B cell (primary cell): ENCODE data around the gene ARHGEF17. TPM values are rescaled to one million over a fixed set of nuclear protein-coding genes. Genes with fewer than 3 reads are reported as not detected.

Experiments used
- ATAC-seq: fragments of 200-7000 bp; cut with Tn5 transposase; one replicate; pipeline ENCODE4 v1.10.0; 2021; ENCODE audit warnings: low read depth, mild to moderate bottlenecking, moderate number of reproducible peaks, moderate library complexity
- CTCF ChIA-PET: fragments of 350-600 bp; sonication (Branson Sonifier 250); formaldehyde crosslinking; loops from one replicate; lab custom pipeline; 2021; ENCODE audit warnings: antibody characterized with exemption, inconsistent platforms; lab: Charles Lee
- POLR2A ChIA-PET: fragments of 350-600 bp; sonication (Branson Sonifier 250); formaldehyde crosslinking; loops from one replicate; lab custom pipeline; 2021; ENCODE audit warnings: antibody characterized with exemption; lab: Charles Lee
- DNase-seq: peaks from one replicate; pipeline ENCODE4 v3.0.0; 2013
- H2AFZ ChIP-seq: 2 replicates; pipeline ENCODE4 v1.6.1; 2012; ENCODE audit warnings: mild to moderate bottlenecking, low read depth, low read length; ENCODE audit not compliant: insufficient read depth, poor library complexity, severe bottlenecking
- H3K27ac ChIP-seq, 2 donors: 1 replicate in 1 of 2; 2 replicates in 1 of 2; pipeline ENCODE4 v1.5.1; 2012 to 2013; ENCODE audit warnings: low read length in 2 of 2, mild to moderate bottlenecking in 2 of 2, moderate library complexity in 1 of 2
- H3K27me3 ChIP-seq, 4 experiments: fragments of 200-600 bp in 1 of 4; sonication (generic) in 1 of 4; replicated peaks in 1 of 4; 1 replicate in 2 of 4; 2 replicates in 2 of 4; pipeline versions ENCODE4 v1.6.1 to v1.7.0; 2013 to 2016; ENCODE audit warnings: low read length in 3 of 4, mild to moderate bottlenecking in 2 of 4, mixed read lengths in 1 of 4, moderate library complexity in 1 of 4; ENCODE audit not compliant: insufficient read depth in 4 of 4, control insufficient read depth in 3 of 4; ENCODE audit errors: control extremely low read depth in 1 of 4
- H3K36me3 ChIP-seq, 2 experiments: replicated peaks in 1 of 2; 1 replicate in 1 of 2; 2 replicates in 1 of 2; pipeline versions ENCODE4 v1.6.1 to v1.7.1; 2013; ENCODE audit warnings: low read length in 1 of 2; ENCODE audit not compliant: insufficient read depth in 2 of 2, control insufficient read depth in 1 of 2; ENCODE audit errors: control extremely low read depth in 1 of 2, extremely low read depth in 1 of 2
- H3K4me1 ChIP-seq, 2 donors: fragments of 200-600 bp in 1 of 2; sonication (generic) in 1 of 2; 1 replicate in 1 of 2; 2 replicates in 1 of 2; pipeline versions ENCODE4 v1.5.1 to v1.6.1; 2013 to 2017; ENCODE audit warnings: low read length in 2 of 2; ENCODE audit not compliant: control insufficient read depth in 2 of 2, insufficient read depth in 2 of 2
- H3K4me2 ChIP-seq: replicated peaks from 2 replicates; pipeline ENCODE3; 2012; ENCODE audit warnings: mild to moderate bottlenecking, low read depth, low read length; ENCODE audit not compliant: poor library complexity, severe bottlenecking
- H3K4me3 ChIP-seq, 5 experiments: fragments of 200-600 bp in 1 of 5; sonication (generic) in 1 of 5; 1 replicate in 3 of 5; 2 replicates in 2 of 5; pipeline versions ENCODE4 v1.5.1 to v1.7.0; 2011 to 2016; ENCODE audit warnings: low read length in 4 of 5, mild to moderate bottlenecking in 4 of 5, low read depth in 2 of 5, control low read depth in 1 of 5, moderate library complexity in 1 of 5; ENCODE audit not compliant: insufficient read depth in 1 of 5; ENCODE audit errors: control extremely low read depth in 1 of 5, extremely low read depth in 1 of 5
- H3K79me2 ChIP-seq: fragments of 200-600 bp; sonication (generic); one replicate; pipeline ENCODE4 v1.6.0; 2016; ENCODE audit warnings: low read length; ENCODE audit not compliant: control insufficient read depth, insufficient read depth
- H3K9ac ChIP-seq: fragments of 200-600 bp; sonication (generic); 2 replicates; pipeline ENCODE4 v1.6.1; 2017; ENCODE audit warnings: mild to moderate bottlenecking, low read length, moderate library complexity
- H3K9me3 ChIP-seq, 3 donors: one replicate each; pipeline versions ENCODE4 v1.6.1 to v1.7.1; 2013; ENCODE audit warnings: low read length in 2 of 3; ENCODE audit not compliant: control insufficient read depth in 2 of 3, insufficient read depth in 1 of 3; ENCODE audit errors: control extremely low read depth in 1 of 3
- H4K20me1 ChIP-seq: 2 replicates; pipeline ENCODE4 v1.6.0; 2012; ENCODE audit warnings: mild to moderate bottlenecking, low read length; ENCODE audit not compliant: insufficient read depth, control insufficient read depth, poor library complexity, severe bottlenecking
- H3K27ac Mint-ChIP-seq: one replicate; pipeline ENCODE4 v1.8.0; 2021; ENCODE audit warnings: mixed read lengths
- H3K27me3 Mint-ChIP-seq: one replicate; pipeline ENCODE4 v1.8.0; 2021; ENCODE audit warnings: mixed read lengths
- H3K4me1 Mint-ChIP-seq: one replicate; pipeline ENCODE4 v1.8.0; 2021; ENCODE audit warnings: mixed read lengths
- H3K4me3 Mint-ChIP-seq: one replicate; pipeline ENCODE4 v1.8.0; 2021; ENCODE audit warnings: mixed read lengths
- H3K9me3 Mint-ChIP-seq: one replicate; pipeline ENCODE4 v1.8.0; 2022; ENCODE audit warnings: mixed read lengths; ENCODE audit not compliant: insufficient read depth
- EZH2 ChIP-seq: IDR thresholded peaks from 2 replicates; pipeline ENCODE4 v1.6.1; 2012; ENCODE audit warnings: borderline replicate concordance, low read depth, mild to moderate bottlenecking, moderate library complexity, low read length; ENCODE audit not compliant: insufficient read depth, poor library complexity, severe bottlenecking
- WGBS: methylation state at CpG from one replicate; pipeline ENCODE4 v1.1.5; 2013; ENCODE audit warnings: missing lambda C conversion rate; ENCODE audit not compliant: insufficient coverage; 5-methylcytosine and 5-hydroxymethylcytosine counted together
- intact Hi-C: fragments of 100-400 bp; cut with micrococcal nuclease; formaldehyde crosslinking; loops from one replicate; pipeline ENCODE4 v1.10.0; 2022
- polyA plus RNA-seq: library from polyadenylated mRNA; depleted of rRNA; stranded (reverse); fragments of >200 nt; gene quantifications from 2 replicates; pipeline ENCODE4 v1.2.3, GENCODE V29; 2012
- total RNA-seq, 2 donors: library from RNA; stranded (reverse); fragments of 120-200 nt in 1 of 2; gene quantifications; 1 replicate in 1 of 2; 2 replicates in 1 of 2; pipeline versions ENCODE4 v1.2.3 to v1.2.4, GENCODE V29; 2013 to 2022
- TF ChIP-seq, protein P1 (sequence below): fragments of 200-600 bp; IDR thresholded peaks from one replicate; pipeline ENCODE4 v1.8.0; 2022; ENCODE audit warnings: antibody characterized with exemption, mild to moderate bottlenecking

ARHGEF17 gene
- total and polyA plus RNA-seq, 2 donors (not counting 1 experiment from before 2014, with no cell fraction given), result 0.05 TPM; not detected in 1

DNA sequence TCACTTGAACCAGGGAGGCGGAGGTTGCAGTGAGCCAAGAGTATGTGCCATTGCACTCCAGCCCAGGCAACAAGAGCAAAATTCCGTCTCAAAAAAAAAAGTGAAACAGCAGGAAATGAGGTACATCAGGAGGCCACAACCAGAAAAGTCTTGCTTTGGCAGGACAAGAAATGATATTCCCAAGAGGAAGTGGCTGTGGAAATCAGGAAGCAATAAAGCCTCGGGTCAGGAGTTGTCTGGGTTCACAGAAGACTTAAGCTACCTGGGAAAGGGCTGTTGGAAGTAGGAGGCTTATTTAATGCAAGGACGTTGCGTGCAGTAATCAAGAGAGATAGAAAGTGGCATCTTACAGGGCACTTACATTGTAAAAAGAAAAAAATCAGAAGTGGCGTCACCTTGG is 58.9 kb downstream of the ARHGEF17 start:
- Histone ChIP-seq H3K27ac (peak overlapping the region; percentile 77 to 82), H3K9me3 (peaks cover 0 to 7% (median 0%) of the 10 kb centered on the region in 3 donors), H2AFZ (peak overlapping the region; percentile 52), H3K4me2 (peak overlapping the region; percentile 19), H3K4me1 (peaks cover 46 to 56% of the 10 kb centered on the region in 2 donors), H3K36me3 (no peaks in the 10 kb centered on the region), H3K79me2 (no peaks in the 10 kb centered on the region), H3K27me3 (no peaks in the 10 kb centered on the region), H4K20me1 (no peaks in the 10 kb centered on the region), H3K4me3 (no peak overlapping the region), H3K9ac (no peak overlapping the region)
- ChIA-PET POLR2A (no interaction called here), CTCF (interaction anchor here (1.5 to 23.8 kb wide), 3 partner anchors 12 to 21 kb away, joined by 4 to 311 read pairs (median 89); no protein-coding TSS in a partner anchor)
- Mint-ChIP-seq H3K27ac (peak overlapping the region; percentile 84), H3K9me3 (no peaks in the 10 kb centered on the region), H3K4me1 (peaks cover 60% of the 10 kb centered on the region), H3K27me3 (no peaks in the 10 kb centered on the region), H3K4me3 (peak overlapping the region; percentile 37)
- intact Hi-C loops, result no loop called here
- no peak for ATAC-seq
- 88% methylated on average over 6 of the region's 6 CpGs for WGBS
- no peak for TF ChIP-seq EZH2
- TF ChIP-seq, protein P1, sequence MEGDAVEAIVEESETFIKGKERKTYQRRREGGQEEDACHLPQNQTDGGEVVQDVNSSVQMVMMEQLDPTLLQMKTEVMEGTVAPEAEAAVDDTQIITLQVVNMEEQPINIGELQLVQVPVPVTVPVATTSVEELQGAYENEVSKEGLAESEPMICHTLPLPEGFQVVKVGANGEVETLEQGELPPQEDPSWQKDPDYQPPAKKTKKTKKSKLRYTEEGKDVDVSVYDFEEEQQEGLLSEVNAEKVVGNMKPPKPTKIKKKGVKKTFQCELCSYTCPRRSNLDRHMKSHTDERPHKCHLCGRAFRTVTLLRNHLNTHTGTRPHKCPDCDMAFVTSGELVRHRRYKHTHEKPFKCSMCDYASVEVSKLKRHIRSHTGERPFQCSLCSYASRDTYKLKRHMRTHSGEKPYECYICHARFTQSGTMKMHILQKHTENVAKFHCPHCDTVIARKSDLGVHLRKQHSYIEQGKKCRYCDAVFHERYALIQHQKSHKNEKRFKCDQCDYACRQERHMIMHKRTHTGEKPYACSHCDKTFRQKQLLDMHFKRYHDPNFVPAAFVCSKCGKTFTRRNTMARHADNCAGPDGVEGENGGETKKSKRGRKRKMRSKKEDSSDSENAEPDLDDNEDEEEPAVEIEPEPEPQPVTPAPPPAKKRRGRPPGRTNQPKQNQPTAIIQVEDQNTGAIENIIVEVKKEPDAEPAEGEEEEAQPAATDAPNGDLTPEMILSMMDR, result no peak
- DNase-seq, result no peak

DNA sequence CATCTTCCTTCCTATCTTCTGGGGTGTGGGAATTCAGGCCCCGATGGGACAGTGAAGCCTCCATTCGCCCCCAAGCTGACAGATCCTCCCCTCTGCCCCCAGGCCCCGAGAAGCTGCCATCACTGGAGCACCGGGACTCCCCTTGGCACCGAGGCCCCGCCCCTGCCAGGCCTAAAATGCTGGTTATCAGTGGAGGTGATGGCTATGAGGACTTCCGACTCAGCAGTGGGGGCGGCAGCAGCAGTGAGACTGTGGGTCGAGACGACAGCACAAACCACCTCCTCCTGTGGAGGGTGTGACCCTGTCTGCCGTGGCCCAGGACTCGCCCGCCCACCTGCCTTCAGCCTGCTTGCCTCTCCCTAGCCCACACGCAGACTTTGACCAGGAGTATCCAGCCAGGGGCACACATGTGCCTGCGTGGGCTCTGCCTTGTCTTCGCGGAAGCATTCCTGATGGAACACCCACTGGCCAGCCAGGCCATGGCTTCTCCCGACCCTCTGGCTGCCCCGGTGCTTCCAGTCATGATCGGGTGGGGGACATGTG is 59.5 kb downstream of the ARHGEF17 start:
- WGBS, result 69% methylated on average over 13 of the region's 20 CpGs
- Histone ChIP-seq H3K9ac (no peak overlapping the region), H3K27ac (peak overlapping the region; percentile 77 to 82), H3K36me3 (no peaks in the 10 kb centered on the region), H4K20me1 (no peaks in the 10 kb centered on the region), H3K4me2 (peak overlapping the region; percentile 19), H3K27me3 (no peaks in the 10 kb centered on the region), H3K79me2 (no peaks in the 10 kb centered on the region), H2AFZ (peak overlapping the region; percentile 52), H3K4me1 (peaks cover 52 to 62% of the 10 kb centered on the region in 2 donors), H3K4me3 (no peak overlapping the region), H3K9me3 (peaks cover 0 to 7% (median 0%) of the 10 kb centered on the region in 3 donors)
- POLR2A ChIA-PET, result no interaction called here
- intact Hi-C loops, result no loop called here
- no peak for DNase-seq
- ATAC-seq, result peak; percentile 20
- H3K9me3 Mint-ChIP-seq, result no peaks in the 10 kb centered on the region
- peaks cover 66% of the 10 kb centered on the region for H3K4me1 Mint-ChIP-seq
- peak overlapping the region; percentile 37 for H3K4me3 Mint-ChIP-seq
- no peak for TF ChIP-seq EZH2
- TF ChIP-seq, protein P1, result no peak
- H3K27me3 Mint-ChIP-seq, result no peaks in the 10 kb centered on the region
- peak overlapping the region; percentile 84 for H3K27ac Mint-ChIP-seq
- CTCF ChIA-PET, result interaction anchor here (1.5 to 23.8 kb wide), 3 partner anchors 11 to 20 kb away, joined by 4 to 311 read pairs (median 89); no protein-coding TSS in a partner anchor
